C4-2B (cell line): ENCODE results near the gene CFAP97.

Source experiments
- H3K27ac ChIP-seq: fragments of 450-650 bp; 2 replicates; pipeline ENCODE4 v1.5.1; 2017
- CTCF ChIP-seq: fragments of 450-650 bp; conservative IDR thresholded peaks from 2 replicates; pipeline ENCODE4 v1.5.1; 2017; ENCODE audit warnings: mild to moderate bottlenecking
- ZFX ChIP-seq: fragments of 450-650 bp; IDR thresholded peaks from 2 replicates; pipeline ENCODE4 v1.6.1; 2017

The CFAP97 gene

DNA sequence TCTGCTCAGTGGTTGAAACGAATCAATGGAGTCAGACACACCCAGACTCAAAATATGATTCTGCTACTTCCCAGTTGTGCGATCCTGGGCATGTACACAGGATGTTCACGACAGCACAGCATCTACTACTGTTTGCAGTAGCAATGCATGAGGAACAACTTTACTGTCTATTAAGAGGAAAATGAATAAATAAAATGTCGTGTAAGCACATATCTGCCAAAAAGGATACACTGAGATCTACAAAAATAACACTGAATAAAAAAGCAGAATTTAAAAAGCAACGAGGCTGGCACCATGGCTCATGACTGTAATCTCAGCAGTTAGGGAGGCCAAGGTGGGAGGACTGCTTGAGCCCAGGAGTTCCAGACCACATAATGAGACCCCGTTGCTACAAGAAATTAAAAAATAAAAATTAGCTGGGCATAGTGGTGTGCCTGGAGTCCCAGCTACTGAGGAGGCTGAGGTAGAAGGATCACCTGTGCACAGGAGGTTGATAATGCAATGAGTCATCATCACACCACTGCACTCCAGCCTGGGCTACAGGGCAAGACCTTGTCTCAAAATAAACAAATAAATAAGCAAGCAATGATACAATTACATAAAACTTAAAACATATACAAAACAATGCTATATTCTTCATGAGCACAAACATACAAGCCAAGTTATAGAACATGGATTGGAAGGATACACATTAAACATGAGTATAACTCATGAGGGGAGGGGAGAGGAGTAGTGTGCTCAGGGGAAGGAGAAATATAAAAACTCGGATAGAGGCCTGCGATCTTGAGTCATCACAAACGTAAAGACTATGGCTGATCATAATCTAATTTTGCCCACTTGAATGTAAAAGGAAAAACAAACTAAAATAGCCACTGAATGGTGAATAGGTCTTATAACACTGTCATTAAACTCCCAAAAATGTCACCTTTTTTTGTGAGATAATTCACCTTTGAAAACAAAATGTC is 8.6 kb downstream of the CFAP97 start:
- TF ChIP-seq CTCF = no peak
- TF ChIP-seq ZFX = no peak
- no peak overlapping the region for H3K27ac ChIP-seq

- no peak overlapping the region for H3K27ac ChIP-seq
- no peak for TF ChIP-seq ZFX
These were observed 11.7 kb downstream of the CFAP97 start for GRCh38 chr4:185192059-185192458.

DNA sequence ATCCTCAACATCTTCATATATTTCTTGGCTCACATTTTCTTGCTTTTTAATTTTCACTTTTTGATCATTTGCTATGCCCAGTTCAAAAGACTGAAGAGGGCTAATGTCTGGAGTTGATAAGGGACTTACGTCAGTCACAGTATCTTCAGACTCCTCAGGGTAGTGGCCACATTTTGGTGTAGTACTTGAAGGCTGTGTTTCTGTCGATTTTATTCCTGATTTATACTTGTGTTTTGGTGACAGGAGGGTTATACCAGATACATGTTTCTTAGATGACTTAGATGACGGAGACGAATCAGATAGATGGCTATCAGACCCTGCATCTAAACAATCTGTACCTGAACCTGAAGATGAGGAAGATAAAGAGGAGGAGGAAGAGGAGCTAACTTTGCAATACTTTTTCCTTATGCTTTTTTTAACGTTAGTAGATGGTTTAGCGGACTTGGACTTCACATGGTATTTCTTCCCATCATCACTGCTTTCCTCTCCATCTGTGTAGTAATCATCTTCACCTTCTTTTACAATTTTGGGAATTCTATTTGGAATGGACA is 13.4 kb downstream of the CFAP97 start:
- no peak overlapping the region for H3K27ac ChIP-seq

GRCh38 chr4:185189606-185190305 is 14.0 kb downstream of the CFAP97 start:
- TF ChIP-seq ZFX = no peak
- TF ChIP-seq CTCF = no peak
- H3K27ac ChIP-seq = no peak overlapping the region

More for the DNA sequence above, 13.4 kb downstream of the CFAP97 start:
- TF ChIP-seq ZFX (no peak), CTCF (no peak)

GRCh38 chr4:185186769-185187168 is 17.0 kb downstream of the CFAP97 start:
- H3K27ac ChIP-seq = no peak overlapping the region
- no peak for TF ChIP-seq ZFX
- TF ChIP-seq CTCF = no peak

- no peak overlapping the region for H3K27ac ChIP-seq
- peak; percentile 89 for TF ChIP-seq CTCF
- TF ChIP-seq ZFX = no peak
These were observed 20.0 kb downstream of the CFAP97 start for GRCh38 chr4:185183622-185184281.

DNA sequence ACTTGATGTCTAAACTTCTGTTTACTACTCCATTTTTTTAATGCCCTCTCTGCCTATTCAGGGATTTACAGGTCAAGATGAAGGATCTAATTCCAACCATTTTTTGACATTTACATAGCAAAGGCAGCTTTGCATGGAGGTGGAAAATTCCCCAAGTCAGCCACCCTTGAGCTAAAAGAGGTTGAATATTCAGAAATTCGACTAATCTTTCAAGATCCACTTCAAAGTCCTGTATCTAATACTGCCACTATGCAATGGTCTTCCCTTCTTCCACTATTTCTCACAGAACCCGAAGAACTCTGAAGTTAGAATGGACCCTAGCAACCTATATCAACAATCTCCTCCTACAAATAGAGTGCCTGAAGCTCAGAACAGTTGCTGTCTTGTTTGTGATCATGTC is 21.6 kb downstream of the CFAP97 start:
- TF ChIP-seq CTCF = no peak
- TF ChIP-seq ZFX = no peak
- H3K27ac ChIP-seq = no peak overlapping the region
